Measurements from ENCODE around the gene CGB7. TPM values are rescaled to one million over a fixed set of nuclear protein-coding genes. Genes with fewer than 3 reads are reported as not detected.

CGB7 gene
- total and polyA plus RNA-seq, 2 experiments from 2014 or later: 3.9 to 11.5 TPM

DNA sequence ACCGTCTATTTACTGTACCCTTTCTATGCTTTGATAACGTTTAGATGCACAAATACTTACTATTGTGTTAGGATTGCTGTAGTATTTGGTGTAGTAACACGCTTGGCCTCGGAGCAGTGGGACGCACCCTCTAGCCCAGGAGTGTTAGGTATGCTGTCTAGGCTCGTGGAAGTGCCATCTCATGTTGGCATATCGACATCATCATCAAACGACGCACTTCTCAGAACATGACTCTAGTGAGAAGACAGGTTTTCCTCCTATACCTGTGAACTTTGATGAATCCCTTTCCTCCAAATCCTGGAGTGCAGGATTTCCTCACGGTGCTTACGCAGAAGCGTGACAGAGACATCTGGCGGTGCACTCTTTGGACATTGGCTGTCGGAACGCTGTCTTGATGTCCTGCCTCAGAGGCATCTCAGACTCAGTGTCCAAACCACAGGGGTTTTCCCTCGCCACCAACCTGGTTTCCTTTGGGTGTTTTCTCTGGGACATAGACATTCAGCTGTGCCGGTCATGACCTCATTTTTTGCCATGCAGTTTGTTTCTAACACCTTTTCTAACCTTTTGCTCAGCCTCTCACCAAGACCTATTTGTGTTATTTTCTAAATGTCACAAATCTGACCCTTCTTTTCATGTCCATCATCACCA, 34.0 kb upstream of the CGB7 start:
- H3K27ac ChIP-seq: no peak overlapping the region
- peaks cover 3% of the 10 kb centered on the region for H3K4me1 ChIP-seq (ENCODE audit: low read depth)
- H3K4me3 ChIP-seq: no peak overlapping the region
- DNase-seq (ENCODE audit: low read depth in 1 of 2, low spot score in 1 of 2): no peak
- no peaks in the 10 kb centered on the region for H3K27me3 ChIP-seq
- H3K9me3 ChIP-seq (ENCODE audit: low read depth): no peaks in the 10 kb centered on the region
- TF ChIP-seq CTCF (IDR thresholded peaks at IDR 0.05; ENCODE audit: low read depth, low read length): no peak
- H3K36me3 ChIP-seq: peaks cover 55% of the 10 kb centered on the region

DNA sequence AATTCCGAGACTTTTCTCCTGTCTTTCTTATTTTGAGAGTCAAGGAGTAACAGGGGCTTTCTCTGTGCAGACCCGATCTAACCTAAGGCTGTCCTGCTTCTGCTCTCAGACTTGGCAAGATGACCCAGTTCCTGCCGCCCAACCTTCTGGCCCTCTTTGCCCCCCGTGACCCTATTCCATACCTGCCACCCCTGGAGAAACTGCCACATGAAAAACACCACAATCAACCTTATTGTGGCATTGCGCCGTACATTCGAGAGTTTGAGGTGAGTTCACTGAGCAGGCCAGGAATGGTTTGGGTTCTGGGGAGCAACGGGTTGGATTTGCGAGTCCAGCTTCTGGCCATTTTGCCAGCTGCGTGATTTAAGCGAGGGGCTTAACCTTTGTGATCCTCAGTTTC, 28.7 kb upstream of the CGB7 start:
- Histone ChIP-seq H3K9me3 (ENCODE audit: low read depth) (no peaks in the 10 kb centered on the region), H3K4me1 (ENCODE audit: low read depth) (peaks cover 6% of the 10 kb centered on the region), H3K27me3 (no peaks in the 10 kb centered on the region), H3K4me3 (peak overlapping the region; percentile 76), H3K36me3 (peaks cover 24% of the 10 kb centered on the region), H3K27ac (no peak overlapping the region)
- no peak for TF ChIP-seq CTCF (IDR thresholded peaks at IDR 0.05; ENCODE audit: low read depth, low read length)
- DNase-seq (ENCODE audit: low read depth in 1 of 2, low spot score in 1 of 2): no peak

DNA sequence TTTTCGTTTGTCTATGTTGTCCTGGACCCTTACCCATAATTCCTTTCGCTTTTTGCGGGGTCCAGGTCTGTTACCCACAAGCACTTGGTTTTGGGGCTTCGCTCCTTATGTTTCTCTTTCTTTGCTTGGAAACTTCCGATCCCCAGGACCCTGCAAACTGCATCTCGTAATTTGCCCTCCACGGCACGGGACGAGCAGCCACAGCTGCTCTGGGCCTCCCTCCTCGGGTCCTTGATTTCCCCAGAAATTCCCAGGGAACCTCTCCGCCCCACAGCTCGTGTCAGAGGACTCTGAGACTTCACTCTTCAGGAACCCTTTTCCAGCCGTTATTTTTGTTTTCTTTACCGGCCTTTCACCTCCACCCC, 28.3 kb upstream of the CGB7 start:
- Histone ChIP-seq H3K27me3 (no peaks in the 10 kb centered on the region), H3K4me3 (peak overlapping the region; percentile 76), H3K4me1 (ENCODE audit: low read depth) (peaks cover 6% of the 10 kb centered on the region), H3K9me3 (ENCODE audit: low read depth) (no peaks in the 10 kb centered on the region), H3K27ac (peak overlapping the region; percentile 98), H3K36me3 (peaks cover 21% of the 10 kb centered on the region)
- DNase-seq (ENCODE audit: low read depth in 1 of 2, low spot score in 1 of 2): no peak
- no peak for TF ChIP-seq CTCF (IDR thresholded peaks at IDR 0.05; ENCODE audit: low read depth, low read length)

DNA sequence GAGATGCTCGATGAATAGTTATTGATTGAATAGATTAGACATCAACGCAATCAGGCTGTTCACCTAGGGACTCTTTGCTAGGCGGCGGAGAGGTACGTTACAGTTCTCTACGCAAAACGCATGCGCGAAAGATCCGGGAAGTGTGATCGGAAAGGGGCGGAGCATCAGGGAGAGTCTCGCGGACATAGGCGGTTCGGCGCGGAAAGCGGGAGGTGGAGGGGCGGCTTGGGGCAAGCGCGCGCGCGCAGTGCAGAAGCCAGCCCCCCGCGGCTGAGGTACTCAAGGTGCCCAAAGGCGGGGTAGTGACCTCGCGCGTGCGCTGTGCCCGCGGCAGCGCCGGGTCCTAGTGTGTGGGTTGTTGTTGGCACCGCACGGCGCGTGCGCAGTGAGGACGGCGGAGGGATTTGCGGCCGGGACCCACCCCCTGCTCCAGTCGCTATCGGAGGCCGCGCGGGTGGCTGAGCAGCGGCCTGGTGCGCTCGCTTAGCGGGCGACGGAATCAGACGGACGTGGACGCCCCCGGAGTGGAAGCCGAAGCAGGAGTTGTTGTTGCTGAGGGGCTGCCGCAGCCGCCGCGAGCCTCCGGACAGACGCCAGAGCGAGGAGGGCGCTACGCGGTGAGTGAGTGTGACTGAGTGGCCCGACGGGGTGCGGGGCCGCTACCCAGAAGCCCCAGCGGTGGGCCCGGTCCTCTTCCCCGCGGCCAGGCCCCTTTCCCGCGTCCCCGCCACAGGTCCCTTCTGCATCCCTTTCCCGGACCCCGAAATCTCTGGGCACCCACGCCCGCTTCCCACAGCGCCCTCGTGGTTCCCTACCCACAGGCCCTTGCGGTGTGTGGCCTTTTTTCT, 27.7 kb upstream of the CGB7 start, which contains the start of gene SNRNP70:
TSS of gene SNRNP70 (plus strand) at position 432 of the 848 bp plus-strand sequence. CDS start 964 bp downstream, outside the sequence.
- H3K4me1 ChIP-seq (ENCODE audit: low read depth): peaks cover 6% of the 10 kb centered on the region
- H3K36me3 ChIP-seq: peaks cover 15% of the 10 kb centered on the region
- no peaks in the 10 kb centered on the region for H3K9me3 ChIP-seq (ENCODE audit: low read depth)
- no peak for TF ChIP-seq CTCF (IDR thresholded peaks at IDR 0.05; ENCODE audit: low read depth, low read length)
- peak within 1 kb of the TSS; percentile 76 for H3K4me3 ChIP-seq
- H3K27ac ChIP-seq: peak within 1 kb of the TSS; percentile 98
- no peaks in the 10 kb centered on the region for H3K27me3 ChIP-seq
- DNase-seq (ENCODE audit: low read depth in 1 of 2, low spot score in 1 of 2): peak; percentile 100

DNA sequence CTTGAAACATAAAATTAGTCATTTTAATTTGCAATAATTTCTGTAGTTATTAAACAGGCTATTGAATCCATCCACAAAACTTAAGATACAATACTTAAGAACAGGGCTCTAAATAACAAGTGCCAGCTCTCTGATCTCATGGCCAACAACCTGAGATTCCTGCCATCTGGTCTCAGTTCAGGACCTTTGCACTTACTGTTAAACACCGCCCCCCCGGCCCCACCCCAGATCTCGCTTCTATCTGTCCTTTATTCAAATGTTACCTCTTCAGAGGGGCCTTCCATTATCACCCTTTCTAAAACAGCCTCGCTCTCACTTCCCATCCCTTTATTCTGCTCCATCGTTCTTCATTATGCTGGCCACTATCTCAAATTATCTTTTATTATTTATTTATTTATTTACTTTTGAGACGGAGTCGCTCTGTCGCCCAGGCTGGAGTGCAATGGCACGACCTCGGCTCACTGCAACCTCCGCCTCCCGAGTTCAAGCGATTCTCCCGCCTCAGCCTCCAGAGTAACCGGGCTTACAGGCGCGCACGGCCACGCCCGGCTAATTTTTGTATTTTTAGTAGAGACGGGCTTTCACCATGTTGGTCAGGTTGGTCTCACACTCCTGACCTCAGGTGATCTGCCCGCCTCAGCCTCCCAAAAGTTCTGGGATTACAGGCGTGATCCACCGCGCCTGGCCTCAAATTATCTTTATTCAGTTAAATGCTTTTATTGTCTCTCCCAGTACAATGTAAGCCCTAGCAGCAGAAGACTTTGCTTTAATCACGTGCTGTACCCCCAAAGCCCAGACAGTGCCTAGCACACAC, 26.9 kb upstream of the CGB7 start:
- no peak for TF ChIP-seq CTCF (IDR thresholded peaks at IDR 0.05; ENCODE audit: low read depth, low read length)
- H3K36me3 ChIP-seq: peaks cover 9% of the 10 kb centered on the region
- no peaks in the 10 kb centered on the region for H3K9me3 ChIP-seq (ENCODE audit: low read depth)
- peaks cover 6% of the 10 kb centered on the region for H3K4me1 ChIP-seq (ENCODE audit: low read depth)
- no peak for DNase-seq (ENCODE audit: low read depth in 1 of 2, low spot score in 1 of 2)
- peak overlapping the region; percentile 90 for H3K27ac ChIP-seq
- no peaks in the 10 kb centered on the region for H3K27me3 ChIP-seq
- peak overlapping the region; percentile 13 for H3K4me3 ChIP-seq
